Measurements from ENCODE around the gene KIF11. TPM values are rescaled to one million over a fixed set of nuclear protein-coding genes. Genes with fewer than 3 reads are reported as not detected.

KIF11 gene
- polyA plus RNA-seq, 1 experiment: 4.3 TPM

DNA sequence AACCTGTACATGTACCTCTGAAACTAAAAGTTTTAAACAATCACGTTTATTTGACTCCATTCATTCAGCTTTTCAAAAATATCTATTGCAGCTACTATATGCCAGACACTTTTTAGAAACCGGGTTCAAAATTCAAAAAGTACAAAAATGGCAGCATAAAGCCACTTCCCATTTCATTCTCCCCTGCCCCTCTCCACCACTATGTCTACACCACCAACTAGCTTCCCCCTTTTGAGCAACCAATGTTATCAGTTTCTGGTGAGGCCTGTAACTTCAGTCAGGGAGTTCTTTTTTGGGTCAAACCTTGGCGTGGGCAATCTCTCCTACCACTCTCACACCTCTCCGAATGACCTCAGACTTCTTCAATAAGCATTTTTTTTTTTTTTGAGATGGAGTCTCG, 85.3 kb downstream of the KIF11 start:
- Histone ChIP-seq H3K4me3 (ENCODE audit: low read depth, low read length) (no peak overlapping the region), H3K36me3 (ENCODE audit: control insufficient read depth, insufficient read depth, low read length) (no peaks in the 10 kb centered on the region), H3K27me3 (ENCODE audit: control insufficient read depth, insufficient read depth, low read length) (no peaks in the 10 kb centered on the region)
- ChIA-PET CTCF (no interaction called here), POLR2A (no interaction called here)
- no peak for DNase-seq (ENCODE audit: low read depth)
- TF ChIP-seq, protein P1, sequence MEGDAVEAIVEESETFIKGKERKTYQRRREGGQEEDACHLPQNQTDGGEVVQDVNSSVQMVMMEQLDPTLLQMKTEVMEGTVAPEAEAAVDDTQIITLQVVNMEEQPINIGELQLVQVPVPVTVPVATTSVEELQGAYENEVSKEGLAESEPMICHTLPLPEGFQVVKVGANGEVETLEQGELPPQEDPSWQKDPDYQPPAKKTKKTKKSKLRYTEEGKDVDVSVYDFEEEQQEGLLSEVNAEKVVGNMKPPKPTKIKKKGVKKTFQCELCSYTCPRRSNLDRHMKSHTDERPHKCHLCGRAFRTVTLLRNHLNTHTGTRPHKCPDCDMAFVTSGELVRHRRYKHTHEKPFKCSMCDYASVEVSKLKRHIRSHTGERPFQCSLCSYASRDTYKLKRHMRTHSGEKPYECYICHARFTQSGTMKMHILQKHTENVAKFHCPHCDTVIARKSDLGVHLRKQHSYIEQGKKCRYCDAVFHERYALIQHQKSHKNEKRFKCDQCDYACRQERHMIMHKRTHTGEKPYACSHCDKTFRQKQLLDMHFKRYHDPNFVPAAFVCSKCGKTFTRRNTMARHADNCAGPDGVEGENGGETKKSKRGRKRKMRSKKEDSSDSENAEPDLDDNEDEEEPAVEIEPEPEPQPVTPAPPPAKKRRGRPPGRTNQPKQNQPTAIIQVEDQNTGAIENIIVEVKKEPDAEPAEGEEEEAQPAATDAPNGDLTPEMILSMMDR (IDR thresholded peaks at IDR 0.05; ENCODE audit: insufficient read depth, low read depth, low read length): no peak

DNA sequence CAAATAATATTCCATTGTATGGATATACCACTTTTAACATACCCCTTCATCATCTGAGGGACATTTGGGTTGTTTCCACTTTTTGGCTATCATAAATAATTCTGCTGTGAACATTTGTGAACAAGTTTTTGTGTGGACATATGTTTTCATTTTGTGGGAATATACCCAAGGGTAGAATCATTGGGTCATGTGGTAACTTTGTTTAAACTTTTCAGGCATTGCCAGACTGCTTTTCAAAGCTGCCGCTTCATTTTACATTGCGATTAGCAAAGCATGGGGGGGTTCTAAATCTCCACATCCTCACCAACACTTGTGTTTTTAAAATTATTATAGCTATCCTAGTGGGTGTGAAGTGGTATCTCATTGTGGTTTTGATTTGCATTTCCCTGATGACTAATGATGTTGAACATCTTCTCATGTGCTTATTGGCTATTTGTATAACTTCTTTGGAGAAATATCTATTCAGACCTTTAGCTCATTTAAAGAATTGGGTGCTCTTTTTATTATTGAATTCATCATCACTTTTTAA, 88.4 kb downstream of the KIF11 start:
- CTCF ChIA-PET: interaction anchor here (0.8 kb wide), 2 partner anchors 17 to 38 kb away, joined by 3 read pairs; no protein-coding TSS in a partner anchor
- H3K36me3 ChIP-seq (ENCODE audit: control insufficient read depth, insufficient read depth, low read length): no peaks in the 10 kb centered on the region
- no peak for DNase-seq (ENCODE audit: low read depth)
- no peaks in the 10 kb centered on the region for H3K27me3 ChIP-seq (ENCODE audit: control insufficient read depth, insufficient read depth, low read length)
- no peak overlapping the region for H3K4me3 ChIP-seq (ENCODE audit: low read depth, low read length)
- POLR2A ChIA-PET: no interaction called here
- TF ChIP-seq, protein P1 (IDR thresholded peaks at IDR 0.05; ENCODE audit: insufficient read depth, low read depth, low read length): no peak

DNA sequence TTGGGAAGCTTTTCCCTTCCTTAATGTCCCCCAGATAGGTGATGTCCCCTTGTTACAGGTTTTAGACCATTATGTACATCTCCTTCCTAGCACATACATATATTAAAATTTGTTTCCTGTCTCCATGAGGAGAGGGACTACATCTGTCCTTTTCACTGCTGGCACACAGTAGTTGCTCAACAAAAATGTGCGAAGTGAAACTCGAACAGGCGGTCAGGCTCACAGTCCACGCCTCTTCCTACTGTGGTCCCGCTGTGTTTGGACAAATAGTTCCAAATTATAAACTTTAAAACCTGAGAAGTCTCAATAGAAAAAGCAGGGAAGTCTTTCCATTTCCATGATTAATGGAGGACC, 95.6 kb downstream of the KIF11 start:
- POLR2A ChIA-PET: no interaction called here
- CTCF ChIA-PET: no interaction called here
- peak overlapping the region; percentile 89 for H3K4me3 ChIP-seq (ENCODE audit: low read depth, low read length)
- no peaks in the 10 kb centered on the region for H3K36me3 ChIP-seq (ENCODE audit: control insufficient read depth, insufficient read depth, low read length)
- TF ChIP-seq, protein P1 (IDR thresholded peaks at IDR 0.05; ENCODE audit: insufficient read depth, low read depth, low read length): no peak
- no peak for DNase-seq (ENCODE audit: low read depth)
- H3K27me3 ChIP-seq (ENCODE audit: control insufficient read depth, insufficient read depth, low read length): no peaks in the 10 kb centered on the region

DNA sequence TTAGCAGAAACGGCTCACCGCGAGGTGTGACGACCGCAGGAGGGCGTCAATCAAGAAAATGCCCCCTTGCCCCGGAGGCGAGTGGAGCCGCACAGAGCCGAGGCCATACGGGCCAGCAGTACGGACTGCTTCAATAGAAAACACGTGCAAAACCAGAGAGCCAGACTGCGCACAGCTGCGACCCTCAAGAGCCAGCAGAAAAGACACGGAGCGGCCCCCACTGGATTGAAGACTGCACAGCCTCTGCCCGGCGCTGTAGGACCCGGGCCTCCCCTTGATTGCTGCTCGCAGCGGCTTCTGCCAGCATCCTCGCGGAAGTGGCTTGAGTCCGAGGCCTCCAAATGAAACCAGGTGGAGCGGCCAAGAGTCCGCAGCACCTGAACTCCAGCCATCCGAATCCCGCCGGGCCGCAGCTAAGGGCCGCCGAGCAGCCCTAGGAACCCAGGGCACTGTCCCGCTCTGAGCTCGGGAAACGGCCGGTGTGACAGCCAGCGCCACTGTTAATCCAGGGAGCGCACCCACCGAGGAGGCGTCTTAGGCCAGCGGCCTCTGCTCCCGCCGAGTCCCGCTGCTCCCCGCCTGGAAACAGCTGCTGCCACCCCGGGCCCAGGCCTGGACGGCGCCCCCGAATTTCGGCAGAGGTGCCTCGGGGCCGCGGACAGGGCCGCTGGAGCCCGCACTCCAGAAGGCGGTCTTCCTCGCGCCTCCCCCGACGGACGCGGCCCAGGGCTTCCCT, 96.2 kb downstream of the KIF11 start:
- Histone ChIP-seq H3K4me3 (ENCODE audit: low read depth, low read length) (peak overlapping the region; percentile 89), H3K36me3 (ENCODE audit: control insufficient read depth, insufficient read depth, low read length) (no peaks in the 10 kb centered on the region), H3K27me3 (ENCODE audit: control insufficient read depth, insufficient read depth, low read length) (no peaks in the 10 kb centered on the region)
- ChIA-PET CTCF (interaction anchor here (1.0 kb wide), 1 partner anchor 18 kb away, joined by 3 read pairs; no protein-coding TSS in a partner anchor), POLR2A (interaction anchor here (0.7 kb wide), 1 partner anchor 98 kb away, joined by 4 read pairs; no protein-coding TSS in a partner anchor)
- DNase-seq (ENCODE audit: low read depth): no peak
- TF ChIP-seq, protein P1 (IDR thresholded peaks at IDR 0.05; ENCODE audit: insufficient read depth, low read depth, low read length): peak; percentile 28; the same call in 1 of the 2 replicates

DNA sequence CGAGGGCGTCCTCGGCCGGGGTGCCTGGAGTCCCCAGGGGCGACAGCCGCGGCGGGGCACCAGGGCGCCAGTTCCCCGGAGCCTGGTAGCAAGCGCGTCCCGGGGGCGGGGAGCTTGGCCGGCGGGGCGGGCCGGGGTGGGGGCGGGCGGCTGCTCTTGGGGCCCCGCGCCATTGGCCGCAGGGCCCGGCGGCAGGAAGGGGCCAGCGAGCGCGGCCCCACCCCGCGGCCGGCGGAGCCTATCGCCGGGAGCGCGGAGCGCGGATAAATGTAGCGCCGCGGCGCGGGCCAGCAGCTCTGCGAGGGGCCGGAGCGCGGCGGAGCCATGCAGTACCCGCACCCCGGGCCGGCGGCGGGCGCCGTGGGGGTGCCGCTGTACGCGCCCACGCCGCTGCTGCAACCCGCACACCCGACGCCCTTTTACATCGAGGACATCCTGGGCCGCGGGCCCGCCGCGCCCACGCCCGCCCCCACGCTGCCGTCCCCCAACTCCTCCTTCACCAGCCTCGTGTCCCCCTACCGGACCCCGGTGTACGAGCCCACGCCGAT, 96.8 kb downstream of the KIF11 start, which contains the start of gene HHEX:
Gene HHEX (plus strand): TSS at position 293 of the 548 bp plus-strand sequence. CDS start 32 bp downstream, at position 325.
- Histone ChIP-seq H3K27me3 (ENCODE audit: control insufficient read depth, insufficient read depth, low read length) (no peaks in the 10 kb centered on the region), H3K4me3 (ENCODE audit: low read depth, low read length) (peak within 1 kb of the TSS; percentile 89), H3K36me3 (ENCODE audit: control insufficient read depth, insufficient read depth, low read length) (no peaks in the 10 kb centered on the region)
- ChIA-PET CTCF (interaction anchor here (0.7 to 1.0 kb wide), 2 partner anchors 18 to 68 kb away, joined by 3 read pairs; no protein-coding TSS in a partner anchor), POLR2A (interaction anchor here (0.7 kb wide), 2 partner anchors 9 to 99 kb away, joined by 4 read pairs; no protein-coding TSS in a partner anchor)
- no peak for DNase-seq (ENCODE audit: low read depth)
- TF ChIP-seq, protein P1 (IDR thresholded peaks at IDR 0.05; ENCODE audit: insufficient read depth, low read depth, low read length): no peak
